Astrocyte of the cerebellum (primary cell): ENCODE measurements around the gene OSBPL2.

Experiments
- DNase-seq: peaks from one replicate; pipeline ENCODE4 v3.0.0-alpha.2; 2011; ENCODE audit warnings: low read depth
- H3K4me3 ChIP-seq: 2 replicates; pipeline ENCODE4 v1.5.1; 2011; ENCODE audit warnings: mild to moderate bottlenecking, low read depth, low read length, moderate library complexity
- CTCF ChIP-seq: IDR thresholded peaks from 2 replicates; pipeline ENCODE4 v1.5.1; 2012; ENCODE audit warnings: low read length, low read depth, moderate library complexity, mild to moderate bottlenecking; ENCODE audit errors: missing control alignments
- in situ Hi-C: cut with HindIII; loops from 2 replicates; pipeline ENCODE4 v1.10.0; 2017; ENCODE audit warnings: low sequenced_read_pairs

OSBPL2 gene

GRCh38 chr20:62326559-62326958 lies 88.2 kb downstream of the OSBPL2 start:
- TF ChIP-seq CTCF: no peak
- no peak overlapping the region for H3K4me3 ChIP-seq
- no peak for DNase-seq
- in situ Hi-C loops: no loop called here

- no peak overlapping the region for H3K4me3 ChIP-seq
- in situ Hi-C loops: no loop called here
- TF ChIP-seq CTCF: no peak
- no peak for DNase-seq
These were observed 88.8 kb downstream of the OSBPL2 start for GRCh38 chr20:62326959-62327725.

GRCh38 chr20:62327726-62328495 lies 89.6 kb downstream of the OSBPL2 start:
- no peak for TF ChIP-seq CTCF
- in situ Hi-C loops: no loop called here
- H3K4me3 ChIP-seq: no peak overlapping the region

GRCh38 chr20:62328684-62329388 lies 90.5 kb downstream of the OSBPL2 start:
- no peak for TF ChIP-seq CTCF
- DNase-seq: no peak
- H3K4me3 ChIP-seq: no peak overlapping the region
- in situ Hi-C loops: no loop called here

More at GRCh38 chr20:62327726-62328495, 89.6 kb downstream of the OSBPL2 start:
- DNase-seq: no peak

- DNase-seq: no peak
- TF ChIP-seq CTCF: no peak
- in situ Hi-C loops: no loop called here
- H3K4me3 ChIP-seq: no peak overlapping the region
These were observed 91.4 kb downstream of the OSBPL2 start for GRCh38 chr20:62329389-62330377.
